GM18517 (cell line): ENCODE results near the gene DSCAM.
"Not testable (repeated sequence)": the region's sequence is repeated elsewhere in the genome, so short reads cannot be mapped to it uniquely, and the experiment has no call there.

Source experiments
- ATAC-seq: cut with Tn5 transposase; IDR thresholded peaks from one replicate; pipeline ENCODE4 v1.9.1; 2021; ENCODE audit warnings: mild to moderate bottlenecking, moderate library complexity; ENCODE audit not compliant: unreplicated experiment

The DSCAM gene

GRCh38 chr21:40200126-40200525, 646.8 kb downstream of the DSCAM start:
- ATAC-seq = no peak

DNA sequence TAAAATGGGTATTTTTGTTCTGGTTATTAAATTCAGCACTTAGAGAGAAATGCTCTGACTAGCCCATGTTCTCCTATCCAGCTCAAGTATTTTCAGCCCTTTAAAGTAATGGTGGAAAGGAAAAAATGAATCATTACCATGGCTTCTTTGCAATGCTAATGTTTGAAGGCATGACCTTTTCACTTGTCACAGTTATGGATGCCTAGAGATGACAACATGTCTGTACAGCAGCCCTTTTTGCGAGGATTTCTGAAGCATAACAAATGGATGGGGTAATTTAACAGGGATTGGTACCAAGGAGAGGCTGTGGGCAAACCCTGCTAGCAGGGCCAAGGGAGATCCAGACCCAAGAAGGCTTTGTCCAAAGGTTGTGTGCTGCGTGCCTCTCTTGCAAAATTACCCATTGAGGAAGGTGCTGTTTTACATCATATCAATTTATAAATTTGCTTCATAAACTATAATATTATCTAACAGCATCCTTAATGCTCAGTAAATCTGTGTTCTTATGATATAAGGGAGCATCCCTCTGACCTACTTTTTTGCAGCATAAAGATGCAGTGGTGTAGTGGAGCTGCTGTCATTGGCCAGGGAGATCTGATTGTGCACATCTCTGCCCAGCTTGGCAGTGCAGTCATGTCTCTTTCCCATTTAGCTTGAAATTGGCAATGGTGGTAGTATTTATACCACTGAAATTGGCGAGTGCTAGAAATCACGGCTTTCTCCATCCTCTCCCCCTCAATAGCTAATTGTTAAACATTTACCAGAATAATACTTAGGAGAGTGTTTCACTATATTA, 652.6 kb downstream of the DSCAM start:
- ATAC-seq = no peak

GRCh38 chr21:40191616-40192015, 655.3 kb downstream of the DSCAM start:
- ATAC-seq = no peak

GRCh38 chr21:40191196-40191595, 655.8 kb downstream of the DSCAM start:
- no peak for ATAC-seq

- no peak for ATAC-seq
Measured at GRCh38 chr21:40187946-40188654, 658.9 kb downstream of the DSCAM start.

GRCh38 chr21:40187244-40187643, 659.7 kb downstream of the DSCAM start:
- no peak for ATAC-seq

DNA sequence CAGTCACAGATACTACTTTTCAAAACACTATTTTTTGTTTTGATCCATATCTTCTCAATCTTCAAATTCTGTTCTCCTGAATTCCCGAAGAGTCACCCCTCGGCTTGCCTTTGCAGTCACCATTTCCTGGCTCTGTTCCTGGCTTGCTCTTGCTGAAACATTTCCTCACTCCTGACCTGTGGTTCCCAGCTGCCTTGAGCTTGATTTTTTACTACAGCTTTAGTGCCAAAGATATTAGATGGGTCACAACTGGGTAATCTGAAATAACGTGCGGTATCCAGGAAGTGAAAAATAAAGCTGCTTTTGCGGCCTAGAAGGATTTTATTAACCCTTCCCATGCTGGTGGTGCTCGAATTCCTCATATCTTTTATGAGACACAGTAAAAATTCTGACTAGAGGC, 660.9 kb downstream of the DSCAM start:
- ATAC-seq = no peak

- no peak for ATAC-seq
Measured at GRCh38 chr21:40185208-40185607, 661.8 kb downstream of the DSCAM start.

GRCh38 chr21:40182491-40182890, 664.5 kb downstream of the DSCAM start:
- ATAC-seq = not testable (repeated sequence)

GRCh38 chr21:40179166-40179565, 667.8 kb downstream of the DSCAM start:
- no peak for ATAC-seq

DNA sequence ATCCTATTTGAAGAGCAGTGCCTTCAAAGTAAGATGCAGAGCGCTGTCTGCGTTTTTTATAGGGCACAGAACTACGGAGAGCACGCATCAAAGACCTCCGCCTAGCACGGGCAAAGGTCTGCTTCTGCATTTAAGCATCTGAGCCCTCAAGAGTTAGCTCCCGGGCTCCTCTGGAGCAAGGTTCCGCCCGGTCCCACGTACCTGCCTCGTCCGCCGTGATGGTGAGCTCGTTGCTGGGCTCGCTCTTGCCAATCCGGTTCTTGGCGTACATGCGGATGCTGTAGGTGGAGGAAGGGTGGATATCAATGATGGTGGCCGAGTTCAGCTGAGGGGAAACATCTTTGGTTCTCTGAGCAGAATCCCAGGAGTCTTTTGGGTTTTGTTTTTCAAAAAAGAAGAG, 668.2 kb downstream of the DSCAM start:
- no peak for ATAC-seq

GRCh38 chr21:40177979-40178378, 669.0 kb downstream of the DSCAM start:
- no peak for ATAC-seq

- ATAC-seq = no peak
Measured at GRCh38 chr21:40176724-40177123, 670.2 kb downstream of the DSCAM start.

GRCh38 chr21:40173816-40174215, 673.1 kb downstream of the DSCAM start:
- ATAC-seq = no peak

DNA sequence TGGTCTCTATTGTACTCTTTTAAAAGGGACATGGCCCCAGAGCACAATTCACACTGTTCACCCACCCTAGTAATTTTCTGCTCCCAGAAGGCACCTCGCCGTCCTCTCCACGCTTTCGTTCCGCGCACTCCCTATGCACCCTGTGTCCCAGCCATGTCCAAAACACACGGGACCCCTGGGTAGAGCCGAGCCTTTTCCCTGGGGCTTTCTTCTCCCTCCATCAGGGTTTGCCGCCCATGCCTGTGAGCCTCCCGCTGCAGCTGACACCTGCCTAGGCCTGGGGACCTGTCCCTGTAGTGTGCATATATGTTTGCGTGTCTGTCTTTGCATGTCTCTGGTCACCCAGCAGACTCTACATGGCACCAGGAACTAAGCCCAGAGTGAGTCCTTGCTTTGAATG, 677.0 kb downstream of the DSCAM start:
- ATAC-seq = no peak

GRCh38 chr21:40166291-40166843, 680.6 kb downstream of the DSCAM start:
- ATAC-seq = no peak

DNA sequence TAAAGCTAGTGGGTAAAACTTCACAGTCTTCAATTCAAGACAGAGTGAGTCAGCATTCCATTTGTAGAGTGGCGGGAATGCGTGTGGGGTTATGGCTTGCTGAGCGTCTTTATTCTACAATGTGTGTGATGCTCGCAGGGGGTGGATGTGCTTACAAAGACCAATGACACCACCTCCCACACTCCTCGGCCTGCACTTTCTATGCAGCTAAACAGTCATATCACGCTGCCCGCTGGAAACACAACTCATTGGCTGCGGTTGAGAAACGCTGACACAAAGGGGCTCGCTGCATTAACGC, 681.2 kb downstream of the DSCAM start:
- no peak for ATAC-seq

DNA sequence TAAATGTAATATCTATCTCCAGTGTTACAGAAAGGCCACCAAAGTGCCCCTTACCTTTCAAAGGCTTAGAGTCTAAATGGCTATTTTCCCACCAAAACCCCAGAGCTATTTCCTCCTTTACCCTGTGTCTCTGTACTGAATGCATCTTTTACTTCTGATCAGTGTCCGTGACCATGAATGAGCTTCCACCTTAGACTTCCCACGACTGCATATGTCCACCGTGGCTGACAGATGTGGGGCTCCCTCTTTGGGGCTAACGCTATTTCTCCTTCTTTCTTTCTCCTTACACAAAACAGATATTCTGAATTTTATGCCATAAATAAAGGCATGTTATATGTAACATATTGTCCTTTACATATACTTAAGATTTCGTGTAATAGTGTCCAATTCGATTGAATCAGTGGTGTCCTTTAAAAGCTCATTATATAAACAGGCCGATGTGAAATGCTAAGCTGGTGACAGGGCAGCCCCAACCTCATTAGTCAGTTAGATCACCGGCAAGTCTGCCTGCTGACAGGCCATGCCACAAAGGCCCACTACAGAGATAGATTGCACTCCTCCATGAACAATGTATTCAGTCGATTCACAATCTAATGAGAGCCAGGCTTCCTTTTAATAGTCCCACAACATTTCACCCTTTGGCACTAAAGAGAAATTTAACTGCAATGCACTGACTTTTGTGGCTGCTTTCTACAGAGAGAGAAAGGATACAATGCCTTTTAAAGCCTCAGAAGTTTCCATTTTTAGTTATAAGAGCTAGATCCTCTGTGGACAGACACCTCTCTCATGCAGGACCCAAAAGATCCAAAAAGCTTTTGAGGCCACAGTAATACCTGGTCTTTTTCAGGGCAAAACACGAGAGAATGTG, 681.8 kb downstream of the DSCAM start:
- no peak for ATAC-seq

GRCh38 chr21:40162075-40162474, 684.9 kb downstream of the DSCAM start:
- no peak for ATAC-seq

DNA sequence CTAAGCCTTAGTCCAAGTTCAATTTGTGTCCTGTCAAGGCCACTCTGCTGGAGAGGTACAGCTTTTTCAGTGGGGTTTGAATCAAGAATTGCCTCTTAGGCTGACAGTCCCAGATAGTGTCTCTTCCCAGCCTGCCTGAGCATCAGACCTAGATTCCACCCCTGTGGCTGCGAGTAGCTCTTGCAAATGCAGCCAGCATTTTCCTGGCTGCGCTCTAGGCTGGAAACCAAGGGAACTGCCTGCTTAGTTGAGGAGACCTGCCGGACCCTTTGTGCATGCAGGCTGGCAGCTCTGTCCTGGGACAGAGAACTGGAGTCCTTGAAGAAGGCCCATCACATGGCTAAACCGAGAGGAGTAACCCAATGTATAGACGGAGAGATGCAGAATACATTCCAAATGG, 686.0 kb downstream of the DSCAM start:
- no peak for ATAC-seq

GRCh38 chr21:40158366-40158765, 688.6 kb downstream of the DSCAM start:
- no peak for ATAC-seq
